Left forelimb (tissue), 1 donor: Measurements from ENCODE around the gene CD248.

Experiments used
- DNase-seq: peaks from one replicate; pipeline ENCODE4 v3.0.0-alpha.2; 2018; ENCODE audit warnings: low spot score

The CD248 gene

GRCh38 chr11:66275984-66276612, 40.7 kb downstream of the CD248 start:
- DNase-seq: no peak

DNA sequence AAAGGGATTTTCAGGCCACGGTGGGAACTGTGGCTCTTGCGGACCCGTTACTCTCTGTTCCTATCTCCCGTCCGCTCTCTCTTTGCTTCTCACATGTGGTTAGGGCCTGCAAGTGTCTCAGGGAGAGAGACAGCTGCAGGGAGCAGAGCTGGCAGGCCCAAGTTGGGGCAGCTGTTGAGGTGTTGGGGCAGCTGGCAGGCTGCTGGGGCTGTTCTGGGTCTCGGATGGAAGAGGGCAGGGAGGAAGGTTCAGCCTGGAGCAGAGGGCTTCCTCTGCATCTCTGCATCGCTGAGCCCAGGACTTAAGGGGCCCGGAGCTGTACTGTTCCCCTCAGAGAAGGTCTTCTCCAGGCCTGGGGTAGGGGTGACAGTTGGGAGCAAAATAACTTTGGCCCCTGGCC, 41.4 kb downstream of the CD248 start:
- no peak for DNase-seq

GRCh38 chr11:66274219-66274618, 42.6 kb downstream of the CD248 start:
- no peak for DNase-seq

GRCh38 chr11:66272596-66272995, 44.2 kb downstream of the CD248 start:
- DNase-seq: no peak

DNA sequence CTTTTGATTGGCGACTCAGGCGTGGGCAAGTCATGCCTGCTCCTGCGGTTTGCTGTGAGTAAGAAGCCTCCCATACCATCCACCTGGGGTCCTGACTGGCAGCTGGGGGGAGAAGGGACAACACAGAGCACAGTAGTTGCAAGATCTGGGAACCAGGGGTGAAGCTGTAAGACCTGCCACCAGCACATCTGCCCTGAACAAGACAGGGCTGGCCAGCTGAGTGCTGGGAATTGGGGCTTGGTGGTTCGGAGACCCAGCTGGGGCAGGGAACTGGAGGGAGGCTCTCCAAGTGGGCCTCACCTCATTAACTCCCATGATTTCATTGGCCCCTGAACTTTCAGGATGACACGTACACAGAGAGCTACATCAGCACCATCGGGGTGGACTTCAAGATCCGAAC, 45.0 kb downstream of the CD248 start:
- no peak for DNase-seq

DNA sequence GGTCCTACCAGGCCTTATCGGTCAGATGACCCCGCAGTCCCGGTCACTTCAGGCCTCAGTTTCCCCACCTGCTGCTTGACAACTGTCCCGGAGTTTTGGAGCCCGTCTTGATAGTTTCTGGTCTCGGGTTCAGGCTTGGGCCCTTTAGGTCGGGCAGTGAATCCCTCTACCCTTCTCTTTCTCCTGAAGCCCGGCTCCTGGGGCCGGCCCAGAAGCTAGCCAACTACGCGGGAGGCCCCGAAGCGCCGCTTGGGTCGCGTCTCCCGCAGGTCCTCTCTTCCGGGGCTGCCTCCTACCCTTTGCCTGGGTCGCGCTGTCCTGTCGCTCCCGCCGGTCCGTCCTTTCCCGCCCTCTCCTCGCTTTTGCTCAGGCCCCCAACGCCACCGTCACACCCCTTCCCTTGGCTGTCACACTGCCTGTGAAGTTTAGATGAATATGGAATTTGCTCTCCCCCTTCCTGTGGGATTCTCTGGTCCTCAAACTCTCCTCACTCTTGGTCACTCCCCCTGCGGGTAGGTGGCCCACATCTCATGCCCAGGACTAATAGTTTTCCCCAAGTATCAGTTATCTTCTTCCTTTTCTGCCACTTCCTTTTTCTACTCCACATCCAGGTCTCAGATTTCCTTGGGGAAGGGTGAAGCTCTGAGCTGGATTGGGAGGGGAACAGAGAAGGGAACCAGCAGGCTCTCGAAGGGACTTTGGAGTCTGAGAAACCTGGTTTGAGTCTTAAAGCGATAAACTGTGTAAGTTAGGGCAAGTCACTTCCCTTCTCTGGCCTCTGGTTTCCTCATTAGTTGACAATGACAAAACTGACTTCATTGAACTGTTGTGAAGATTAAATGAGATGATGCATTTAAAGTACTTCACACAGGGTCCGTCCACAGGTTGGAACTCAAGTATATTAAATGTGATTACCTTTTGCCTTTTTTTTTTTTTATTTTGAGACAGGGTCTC, 47.6 kb downstream of the CD248 start:
- DNase-seq: no peak

- peak; percentile 100 for DNase-seq
Observed at GRCh38 chr11:66268244-66268951, 48.4 kb downstream of the CD248 start, which contains the start of gene RAB1B. TSS of gene RAB1B (plus strand) at chr11:66268639. CDS start at chr11:66268680, 41 bp downstream.

GRCh38 chr11:66267379-66268243, 49.2 kb downstream of the CD248 start:
- DNase-seq: peak; percentile 96

DNA sequence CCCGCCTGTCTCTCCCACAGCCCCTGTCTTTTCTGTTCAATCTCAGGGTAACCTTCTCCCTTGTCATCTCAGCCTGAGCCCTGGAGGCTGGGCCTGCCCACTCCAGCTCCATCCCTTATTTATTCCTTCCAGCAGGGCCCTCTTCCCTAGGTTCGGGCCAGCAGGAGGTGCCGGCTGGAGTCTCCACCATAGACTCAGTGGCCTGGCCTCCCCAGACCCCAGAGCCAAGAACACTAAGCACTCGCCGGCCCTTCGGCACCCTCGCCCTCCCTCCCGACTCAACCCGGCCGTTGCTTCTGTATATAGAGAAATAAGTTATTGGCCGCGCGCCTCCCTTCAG, 49.8 kb downstream of the CD248 start:
- no peak for DNase-seq

GRCh38 chr11:66266378-66267038, 50.3 kb downstream of the CD248 start:
- DNase-seq: no peak

GRCh38 chr11:66265531-66266377, 51.1 kb downstream of the CD248 start:
- no peak for DNase-seq

DNA sequence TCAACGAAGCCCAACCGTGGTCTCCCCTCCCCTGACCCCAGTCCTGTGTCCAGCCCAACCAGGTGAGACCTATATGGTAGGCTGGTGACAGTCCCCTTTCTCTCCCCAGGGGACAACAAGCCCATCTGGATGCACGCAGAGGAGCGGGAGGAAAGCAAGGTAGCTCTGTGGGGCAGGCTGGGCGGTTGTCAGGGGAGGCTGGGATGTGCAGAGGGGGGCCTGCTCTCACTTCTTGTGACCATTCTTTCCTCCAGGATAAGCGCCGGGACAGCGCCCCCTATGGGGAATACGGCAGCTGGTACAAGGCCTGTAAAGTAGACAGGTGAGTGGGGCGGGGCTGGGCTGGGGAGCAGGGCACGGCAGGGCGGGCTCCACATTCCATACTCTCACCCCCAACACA, 51.9 kb downstream of the CD248 start:
- no peak for DNase-seq
